GM12873 (cell line): ENCODE measurements around the gene MPPED1.

ENCODE experiments used
- TF ChIP-seq, protein P1 (sequence below): IDR thresholded peaks from 2 replicates; pipeline ENCODE4 v1.5.1; 2012; ENCODE audit warnings: low read depth, mild to moderate bottlenecking, moderate library complexity, low read length, control low read depth; ENCODE audit not compliant: insufficient read depth; ENCODE audit errors: missing control alignments

The MPPED1 gene

DNA sequence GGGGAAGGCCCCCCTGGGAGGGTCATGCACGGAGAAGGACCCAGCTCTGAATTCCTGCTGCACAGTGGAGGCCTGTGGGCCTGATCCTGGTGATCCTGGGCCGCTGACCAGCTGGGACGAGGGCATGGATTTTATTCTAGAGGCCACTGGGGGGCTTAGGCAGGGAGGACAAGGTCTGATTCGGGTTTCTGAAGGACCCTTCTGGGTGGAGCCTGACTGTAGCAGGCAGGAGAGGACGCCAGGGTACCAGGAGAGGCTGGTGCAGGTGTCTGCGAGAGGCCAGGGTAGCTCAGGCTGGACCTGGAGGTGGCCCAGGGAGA lies 31.3 kb downstream of the MPPED1 start:
- TF ChIP-seq, protein P1, sequence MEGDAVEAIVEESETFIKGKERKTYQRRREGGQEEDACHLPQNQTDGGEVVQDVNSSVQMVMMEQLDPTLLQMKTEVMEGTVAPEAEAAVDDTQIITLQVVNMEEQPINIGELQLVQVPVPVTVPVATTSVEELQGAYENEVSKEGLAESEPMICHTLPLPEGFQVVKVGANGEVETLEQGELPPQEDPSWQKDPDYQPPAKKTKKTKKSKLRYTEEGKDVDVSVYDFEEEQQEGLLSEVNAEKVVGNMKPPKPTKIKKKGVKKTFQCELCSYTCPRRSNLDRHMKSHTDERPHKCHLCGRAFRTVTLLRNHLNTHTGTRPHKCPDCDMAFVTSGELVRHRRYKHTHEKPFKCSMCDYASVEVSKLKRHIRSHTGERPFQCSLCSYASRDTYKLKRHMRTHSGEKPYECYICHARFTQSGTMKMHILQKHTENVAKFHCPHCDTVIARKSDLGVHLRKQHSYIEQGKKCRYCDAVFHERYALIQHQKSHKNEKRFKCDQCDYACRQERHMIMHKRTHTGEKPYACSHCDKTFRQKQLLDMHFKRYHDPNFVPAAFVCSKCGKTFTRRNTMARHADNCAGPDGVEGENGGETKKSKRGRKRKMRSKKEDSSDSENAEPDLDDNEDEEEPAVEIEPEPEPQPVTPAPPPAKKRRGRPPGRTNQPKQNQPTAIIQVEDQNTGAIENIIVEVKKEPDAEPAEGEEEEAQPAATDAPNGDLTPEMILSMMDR, result no peak

DNA sequence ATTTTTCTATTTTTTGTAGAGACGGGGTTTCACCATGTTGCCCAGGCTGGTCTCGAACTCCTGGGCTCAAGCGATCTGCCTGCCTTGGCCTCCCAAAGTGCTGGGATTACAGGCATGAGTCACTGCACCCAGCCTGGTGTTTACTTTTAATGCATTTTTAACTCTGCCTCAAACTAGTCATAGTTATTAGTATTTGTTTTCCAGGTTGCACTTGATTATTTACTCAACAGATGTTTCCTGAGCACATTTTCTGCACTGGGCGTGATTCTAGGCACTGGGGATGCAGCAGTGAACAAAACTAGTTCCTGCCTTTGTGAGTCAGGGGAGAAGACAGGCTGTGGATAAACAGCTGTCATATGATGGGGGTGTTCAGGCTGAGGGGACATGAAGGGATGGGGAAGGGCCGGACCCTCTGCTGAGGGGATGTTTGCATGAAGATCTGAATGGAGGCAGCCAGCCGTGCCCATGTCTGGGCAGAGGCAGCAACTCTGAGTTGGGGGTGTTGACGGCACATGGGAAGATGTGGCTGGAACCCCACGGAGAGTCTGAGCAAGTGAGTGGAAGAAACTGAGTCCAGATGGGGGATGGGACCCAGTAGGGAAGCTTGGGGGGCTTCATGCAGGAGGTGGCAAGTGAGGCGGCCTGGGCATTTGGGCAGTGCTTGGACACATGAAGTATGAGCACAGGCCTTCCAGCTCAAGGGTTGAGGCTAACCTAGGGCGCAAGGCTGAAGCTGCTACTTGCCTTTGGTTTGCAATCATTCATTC lies 34.4 kb downstream of the MPPED1 start:
- TF ChIP-seq, protein P1, result no peak

DNA sequence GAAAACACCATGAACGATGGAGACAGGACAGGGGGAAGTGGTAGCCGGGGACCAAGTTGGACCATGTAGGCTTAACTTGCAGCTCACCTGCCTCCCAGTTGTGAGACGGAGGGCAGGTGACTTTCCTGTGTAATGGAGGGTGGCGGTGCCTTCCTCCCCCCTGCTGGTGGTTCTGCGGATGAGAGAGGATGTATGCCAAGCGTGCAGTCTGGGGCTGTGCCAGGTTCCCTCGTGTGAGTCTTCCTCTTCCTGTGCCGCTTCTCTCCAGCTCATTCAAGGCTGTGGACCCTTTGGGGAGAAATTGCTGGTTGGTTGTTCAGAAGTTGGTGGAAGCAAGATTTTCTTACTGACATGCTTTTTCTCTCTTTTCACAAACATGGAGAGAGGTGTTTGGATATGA lies 35.1 kb downstream of the MPPED1 start:
- TF ChIP-seq, protein P1, result no peak

DNA sequence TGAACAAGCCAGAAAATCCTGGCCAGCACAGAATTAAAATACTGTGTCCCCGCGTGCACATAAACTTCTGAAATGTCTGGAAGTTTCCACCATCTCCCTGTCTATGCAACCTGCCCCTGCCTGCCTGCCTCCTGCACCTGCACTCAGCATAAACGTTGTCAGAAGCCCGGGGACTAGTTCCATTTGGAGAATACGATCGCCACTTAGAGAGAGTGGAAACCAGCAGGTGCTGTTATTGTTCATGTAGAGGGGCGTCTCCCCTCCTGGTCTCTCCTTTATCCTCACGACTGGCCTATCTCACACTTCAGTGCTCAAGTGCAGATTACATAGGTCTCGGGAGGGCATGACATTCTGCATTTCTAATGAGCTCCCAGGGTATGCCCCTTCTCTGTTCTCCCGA lies 35.6 kb downstream of the MPPED1 start:
- TF ChIP-seq, protein P1, result no peak

DNA sequence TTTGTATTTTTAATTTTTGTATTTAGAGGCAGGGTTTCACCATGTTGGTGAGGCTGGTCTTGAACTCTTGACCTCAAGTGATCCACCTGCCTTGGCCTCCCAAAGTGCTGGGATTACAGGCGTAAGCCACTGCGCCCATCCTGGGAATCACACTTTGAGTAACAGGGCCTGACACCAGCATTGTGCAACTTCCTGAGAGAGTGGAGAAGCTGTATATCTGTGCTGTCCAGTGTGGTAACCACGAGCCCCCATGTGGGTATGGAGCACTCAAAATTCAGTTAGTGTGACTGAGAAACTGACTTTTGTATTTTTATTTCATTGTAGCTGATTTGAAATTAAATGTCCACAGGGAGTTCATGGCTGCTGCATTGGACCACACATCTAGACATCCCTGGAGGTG lies 36.2 kb downstream of the MPPED1 start:
- TF ChIP-seq, protein P1, result no peak

DNA sequence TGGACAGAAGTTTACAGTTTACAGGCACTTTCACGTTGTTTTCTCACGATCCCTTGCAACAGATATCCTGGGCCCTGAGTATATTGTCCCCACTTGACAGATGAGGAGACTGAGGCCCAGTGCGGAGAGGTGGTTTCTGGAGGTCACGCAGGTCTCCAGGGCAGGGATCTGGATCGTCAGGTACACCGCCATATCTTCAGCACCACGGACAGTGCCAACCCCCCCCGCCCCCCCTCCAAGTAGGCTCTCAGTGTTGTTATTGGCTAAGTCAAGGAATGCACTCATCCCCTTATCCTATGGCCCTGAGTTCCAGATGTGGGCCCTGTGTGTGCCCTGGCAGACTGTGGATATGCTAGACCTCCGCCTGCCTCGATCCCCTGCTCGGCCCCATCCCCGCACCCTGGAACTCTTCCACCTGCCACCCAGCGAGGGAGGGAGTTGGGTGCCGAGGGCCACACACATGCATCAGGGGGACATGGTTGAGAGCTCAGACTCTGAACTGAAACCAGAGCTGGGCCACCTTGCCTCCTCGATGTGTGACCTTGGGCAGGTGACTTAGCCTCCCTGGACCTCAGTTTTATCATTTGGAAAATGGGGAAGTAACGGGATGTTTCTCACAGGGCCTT lies 37.5 kb downstream of the MPPED1 start:
- TF ChIP-seq, protein P1, result no peak

DNA sequence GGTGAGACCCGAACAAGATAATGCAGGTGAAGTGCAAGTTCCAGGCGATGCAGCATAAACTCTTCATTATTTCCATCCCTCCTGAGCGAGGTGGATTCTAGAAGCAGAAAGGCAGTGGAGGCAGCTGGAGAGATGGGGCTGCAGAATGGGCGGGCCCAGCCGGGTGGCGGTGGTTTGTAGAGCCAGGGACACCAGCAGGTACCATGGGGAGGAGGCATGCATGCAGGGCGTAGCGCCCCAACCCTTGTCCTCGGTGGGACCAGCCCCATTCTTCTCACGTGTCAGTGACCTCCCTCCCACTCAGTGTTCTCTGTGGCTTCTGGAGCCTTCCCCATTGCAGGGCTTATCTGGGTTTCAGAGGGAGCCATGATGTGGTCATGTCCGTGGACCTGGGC lies 38.0 kb downstream of the MPPED1 start:
- TF ChIP-seq, protein P1, result no peak
